ENCODE measurements around the gene MCTP1.

GRCh38 chr5:95152131-95152530, 132.8 kb downstream of the MCTP1 start:
- TF ChIP-seq POLR2AphosphoS5 (IDR thresholded peaks at IDR 0.05; ENCODE audit: borderline replicate concordance, low read depth, low read length) (no peak), EZH2 (IDR thresholded peaks at IDR 0.05) (no peak), FOXP2 (optimal IDR thresholded peaks at IDR 0.05; ENCODE audit: control extremely low read depth, extremely low read length, insufficient read depth) (no peak)
